UCSD-AML1 (cell line): ENCODE results near the gene ZNF365.
"Not testable (repeated sequence)": the region's sequence is repeated elsewhere in the genome, so short reads cannot be mapped to it uniquely, and the experiment has no call there.

Experiments
- DNase-seq: peaks from one replicate; lab custom pipeline; 2025; ENCODE audit not compliant: unreplicated experiment; lab: John Stamatoyannopoulos, UW

ZNF365 gene

DNA sequence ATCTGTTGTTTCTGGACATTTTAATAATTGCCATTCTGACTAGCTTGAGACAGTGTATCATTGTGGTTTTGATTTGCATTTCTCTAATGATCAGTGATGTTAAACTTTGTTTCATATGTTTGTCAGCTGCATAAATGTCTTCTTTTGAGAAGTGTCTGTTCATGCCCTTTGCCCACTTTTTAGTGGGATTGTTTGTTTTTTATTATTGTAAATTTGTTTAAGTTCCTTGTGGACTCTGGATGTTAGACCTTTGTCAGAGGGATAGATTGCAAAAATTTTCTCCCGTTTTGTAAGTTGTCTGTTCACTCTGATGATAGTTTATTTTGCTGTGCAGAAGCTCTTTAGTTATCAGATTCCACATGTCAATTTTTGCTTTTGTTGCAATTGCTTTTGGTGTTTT, 36.8 kb downstream of the ZNF365 start:
- not testable (repeated sequence) for DNase-seq

DNA sequence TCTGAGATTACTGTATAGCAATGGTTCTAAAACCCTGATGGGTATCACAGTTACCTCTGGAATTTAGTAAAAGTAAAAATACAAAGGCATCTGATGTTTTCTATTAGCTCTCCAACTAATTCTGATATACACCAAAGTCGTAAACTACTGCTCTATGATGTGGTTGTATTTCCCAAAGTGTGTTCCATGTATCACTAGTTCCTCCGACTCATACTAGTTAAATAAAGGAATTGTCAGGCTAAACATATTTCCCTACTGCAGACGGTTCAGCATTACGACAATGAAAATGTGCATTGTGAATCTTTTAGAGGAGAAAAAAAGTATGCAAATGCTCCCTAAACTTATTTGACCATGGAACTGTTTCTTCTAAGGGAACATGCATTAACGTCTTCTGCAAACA, 38.9 kb downstream of the ZNF365 start:
- DNase-seq = no peak

DNA sequence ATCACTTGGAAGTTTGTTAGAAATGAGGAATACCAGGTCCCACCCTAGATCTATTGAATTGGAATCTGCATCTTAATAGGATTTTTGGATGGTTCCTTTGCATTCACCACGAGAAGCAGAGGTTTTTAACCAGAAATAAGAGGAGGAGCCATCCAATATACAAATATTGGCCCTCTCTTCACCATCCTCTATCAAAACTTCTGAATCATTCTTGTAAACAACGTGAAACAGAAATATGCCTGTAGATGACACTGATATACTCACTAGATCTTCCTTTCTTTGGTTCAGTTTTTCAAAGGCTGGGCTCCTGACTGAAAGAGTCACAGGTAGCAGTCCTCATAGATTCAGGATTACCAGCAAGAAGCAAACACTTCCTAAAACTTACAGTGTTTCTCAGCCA, 39.5 kb downstream of the ZNF365 start:
- no peak for DNase-seq

DNA sequence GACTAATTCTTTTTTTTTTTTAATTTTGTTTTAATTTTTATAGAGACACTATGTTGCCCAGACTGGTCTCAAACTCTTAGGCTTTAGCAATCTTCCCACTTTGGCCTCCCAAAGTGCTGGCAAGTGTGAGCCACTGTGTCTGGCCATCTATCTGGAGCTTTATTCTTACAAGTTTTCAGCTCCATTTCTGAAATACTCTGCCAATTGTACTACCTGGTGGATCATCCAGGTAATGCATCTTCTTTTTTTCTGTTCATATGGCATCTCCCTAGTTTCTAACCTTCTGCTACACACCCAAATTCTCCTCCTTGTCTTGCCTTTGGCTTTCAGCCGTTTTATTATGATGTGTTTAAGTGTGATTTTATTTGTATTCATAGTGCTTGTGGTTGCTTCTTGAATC, 40.2 kb downstream of the ZNF365 start:
- DNase-seq = no peak

DNA sequence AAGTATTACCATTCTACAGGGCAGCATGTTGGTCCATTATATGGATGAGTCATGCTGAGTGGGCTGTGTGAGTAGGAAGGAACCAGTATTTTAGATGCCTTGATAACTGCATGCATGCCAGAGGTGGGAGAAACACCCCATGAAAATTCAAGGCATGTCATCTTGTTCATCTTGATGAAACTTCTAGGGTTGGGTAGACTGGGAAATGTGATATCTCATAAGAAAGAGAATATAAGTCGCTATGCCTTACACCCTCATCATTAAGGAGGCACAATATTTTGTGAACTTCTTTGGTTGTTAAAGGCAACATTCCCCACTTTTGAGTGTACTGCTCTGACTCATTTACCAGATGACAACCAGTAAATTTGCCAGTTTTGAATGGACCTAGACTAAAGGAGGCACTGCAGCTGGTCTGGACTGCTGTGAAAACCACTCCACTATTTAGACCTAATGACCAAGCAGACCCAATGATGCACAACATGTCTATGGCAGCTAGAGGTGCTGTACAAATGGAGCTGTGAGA, 48.0 kb downstream of the ZNF365 start:
- DNase-seq = no peak

DNA sequence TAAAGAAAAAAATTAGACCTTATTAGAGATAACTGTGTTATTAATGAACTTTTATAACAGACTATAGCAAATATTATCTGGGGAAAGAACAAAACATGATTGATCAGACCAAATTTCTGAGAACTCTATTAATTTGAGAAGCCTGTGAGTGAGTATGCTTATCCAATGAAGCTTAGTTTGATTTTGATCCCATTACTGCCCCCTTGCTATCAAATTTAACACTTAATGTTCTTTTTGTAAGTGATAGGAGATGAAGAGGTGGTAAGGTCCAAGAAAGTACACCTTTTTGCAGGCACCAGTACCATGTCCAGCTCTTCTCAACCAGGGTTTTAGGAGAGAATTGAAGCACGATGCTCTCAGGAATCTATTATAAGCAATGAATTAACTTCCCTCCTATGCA, 49.9 kb downstream of the ZNF365 start:
- no peak for DNase-seq

DNA sequence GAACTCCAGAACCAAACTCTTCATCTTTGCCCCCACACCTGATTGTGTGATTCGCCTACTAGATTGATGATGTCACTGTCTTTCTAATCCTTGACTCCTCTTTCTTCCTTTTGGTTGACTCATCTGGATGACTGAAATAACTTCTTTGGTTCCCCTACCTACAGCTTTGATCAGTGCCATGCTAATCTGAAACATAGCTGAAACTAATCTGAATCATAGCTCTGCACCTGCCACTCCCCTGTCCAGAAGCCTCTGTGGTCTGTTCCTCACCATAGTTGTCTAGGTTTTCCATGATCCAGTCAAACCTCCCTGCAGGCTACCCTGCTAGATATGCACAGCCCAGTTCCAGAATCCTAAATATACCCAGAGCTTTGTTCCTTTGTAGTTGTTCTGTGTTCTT, 51.9 kb downstream of the ZNF365 start:
- DNase-seq = no peak

DNA sequence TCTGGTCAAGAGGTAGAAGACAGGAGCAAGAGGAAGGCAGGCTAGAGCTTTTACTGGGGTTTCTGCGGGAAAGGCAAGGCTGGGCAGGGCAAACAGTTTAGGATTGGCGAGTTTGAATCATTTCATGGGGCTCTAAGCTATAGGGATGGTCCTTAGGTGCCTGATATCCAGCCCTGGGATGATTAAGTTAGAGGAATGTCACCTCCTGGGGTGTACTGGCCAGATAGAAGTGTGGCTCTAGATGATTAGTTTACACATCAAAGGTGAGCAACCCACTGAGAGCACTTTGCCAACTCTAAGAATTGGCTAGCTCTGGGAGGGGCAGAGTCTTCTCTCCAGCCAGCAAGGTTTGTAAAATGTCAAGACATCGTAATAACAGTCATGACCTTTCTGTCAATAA, 52.4 kb downstream of the ZNF365 start:
- DNase-seq = no peak

DNA sequence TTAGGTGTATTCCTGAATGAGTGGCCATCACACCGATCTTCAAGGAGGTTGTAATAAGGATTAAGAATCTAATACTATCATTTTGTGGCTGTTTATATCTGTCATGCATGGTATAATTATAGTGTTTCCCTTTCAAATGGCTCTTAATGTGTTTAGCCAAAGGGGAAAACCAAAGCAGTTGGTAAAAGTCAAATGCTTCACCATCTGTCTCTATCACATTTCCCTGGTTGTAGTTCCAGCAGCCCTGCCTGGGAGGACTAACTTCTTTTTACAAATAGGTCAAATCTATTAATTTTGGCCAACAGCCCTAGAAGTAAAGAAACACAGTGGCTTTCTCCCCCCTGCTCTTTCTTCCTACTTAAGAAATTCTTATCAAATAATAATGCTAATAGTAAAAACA, 56.7 kb downstream of the ZNF365 start:
- no peak for DNase-seq

DNA sequence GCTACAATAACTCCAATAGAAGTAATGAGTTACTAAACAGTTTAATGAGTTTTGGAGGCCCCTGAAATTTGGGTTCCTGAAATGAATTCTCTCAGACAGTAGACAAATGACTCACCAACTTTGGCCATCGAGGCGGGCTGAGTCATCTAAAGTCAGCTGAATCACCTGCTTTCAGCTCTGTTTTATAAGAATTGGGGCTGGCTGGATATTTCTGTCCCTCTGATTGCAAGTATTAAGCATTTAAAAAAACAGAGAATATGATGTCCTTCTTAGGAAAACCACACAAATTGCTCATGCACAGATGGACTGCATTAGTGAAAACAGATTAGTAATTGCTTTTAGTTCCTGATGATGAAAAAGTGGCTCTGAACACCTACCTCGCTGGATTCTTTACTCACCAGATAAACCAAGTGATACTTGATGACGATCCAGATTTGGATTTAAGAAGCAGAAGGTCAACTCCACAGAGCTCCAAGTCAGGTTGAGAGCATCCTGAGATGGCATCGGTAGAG, 59.1 kb downstream of the ZNF365 start:
- no peak for DNase-seq

DNA sequence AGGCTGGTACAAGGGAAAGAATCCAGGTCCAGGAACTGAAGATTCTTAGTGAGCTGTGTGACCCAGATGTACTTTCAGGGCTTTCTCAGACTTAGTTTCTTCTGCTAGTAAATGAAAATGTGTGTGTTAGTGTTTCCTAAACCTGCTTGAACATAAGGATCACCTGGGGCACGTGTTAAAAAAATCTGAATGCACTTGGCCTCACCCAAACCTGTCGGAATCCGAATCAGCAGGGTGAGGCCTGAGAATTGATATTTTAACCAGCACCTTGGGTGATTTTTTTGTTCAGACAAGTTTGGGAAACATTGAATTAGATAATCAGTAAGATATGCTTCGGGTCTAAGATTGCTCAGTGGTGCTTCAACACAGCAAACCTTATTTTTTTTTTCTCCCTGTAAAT, 59.7 kb downstream of the ZNF365 start:
- DNase-seq = no peak

DNA sequence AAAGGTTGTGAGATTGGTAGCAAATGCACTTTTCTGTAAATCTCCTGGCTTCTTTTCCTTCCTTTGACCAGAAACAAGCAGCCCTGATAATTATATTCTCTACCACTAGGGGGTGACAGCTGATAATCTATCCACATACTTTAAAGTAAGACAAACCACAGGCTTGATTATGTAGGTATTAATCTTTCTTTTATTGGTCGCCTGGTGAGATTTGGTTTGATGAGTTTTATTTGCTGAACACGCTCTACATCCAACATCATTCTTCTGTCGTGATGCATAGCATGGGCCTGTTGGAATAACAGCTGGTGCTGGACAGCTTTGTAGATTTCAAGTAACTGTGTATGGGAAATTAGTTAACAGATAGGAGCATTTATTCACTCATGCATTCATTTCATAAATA, 63.5 kb downstream of the ZNF365 start:
- no peak for DNase-seq

DNA sequence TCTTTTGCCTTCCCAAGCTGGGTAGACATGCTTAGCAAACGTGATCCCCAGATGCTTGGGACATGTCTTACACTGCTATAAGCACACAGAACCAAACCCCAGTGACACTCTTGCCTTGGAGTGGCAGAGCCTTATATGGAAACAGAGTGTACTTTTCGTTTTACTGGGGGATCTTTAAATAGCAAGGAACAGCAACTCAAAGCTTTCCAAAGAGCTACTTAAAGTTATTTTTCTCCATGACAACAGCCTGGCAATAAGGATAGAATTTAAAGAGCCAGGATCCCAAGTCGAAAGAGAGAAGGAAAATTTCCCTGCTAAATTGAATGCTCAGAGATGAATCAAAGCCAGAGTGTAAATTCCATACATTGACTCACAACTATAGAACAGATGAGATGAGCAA, 67.8 kb downstream of the ZNF365 start:
- DNase-seq = no peak

DNA sequence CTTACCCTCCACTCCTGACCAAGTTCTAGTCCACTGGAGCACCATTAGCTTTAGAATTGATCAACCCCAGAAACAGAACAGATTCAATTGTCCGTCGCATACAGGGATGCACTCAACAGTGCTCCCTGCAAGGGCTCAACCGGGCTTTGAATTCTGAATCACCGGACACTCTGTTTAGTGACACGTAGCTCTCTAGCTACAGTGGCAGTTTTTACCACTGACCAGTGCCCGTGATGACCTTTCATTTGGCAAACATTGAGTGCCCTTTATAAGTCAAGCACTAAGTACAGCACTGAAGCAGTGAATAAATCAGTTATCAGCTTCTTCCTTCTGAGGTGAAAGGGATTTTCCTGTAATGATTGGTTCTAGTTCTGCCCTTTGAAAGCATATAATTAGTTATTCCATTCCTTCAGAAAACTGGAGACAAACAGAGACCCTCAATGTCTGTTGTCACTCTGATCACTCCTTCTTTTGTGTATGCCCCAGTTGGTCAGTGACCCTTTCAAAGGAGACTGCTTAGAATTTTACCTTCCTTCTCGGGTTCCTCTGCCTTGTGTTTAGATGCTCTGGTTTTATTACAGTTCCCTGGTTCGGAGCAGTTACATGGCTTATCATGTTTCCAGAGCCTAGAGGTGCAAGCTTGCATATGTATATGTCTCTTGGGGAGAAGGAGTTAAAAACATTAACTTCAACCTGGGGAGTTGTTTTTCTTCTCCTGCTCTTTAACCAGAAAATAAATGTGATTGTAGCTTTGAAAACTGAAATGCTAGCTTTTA, 68.9 kb downstream of the ZNF365 start:
- DNase-seq = no peak

DNA sequence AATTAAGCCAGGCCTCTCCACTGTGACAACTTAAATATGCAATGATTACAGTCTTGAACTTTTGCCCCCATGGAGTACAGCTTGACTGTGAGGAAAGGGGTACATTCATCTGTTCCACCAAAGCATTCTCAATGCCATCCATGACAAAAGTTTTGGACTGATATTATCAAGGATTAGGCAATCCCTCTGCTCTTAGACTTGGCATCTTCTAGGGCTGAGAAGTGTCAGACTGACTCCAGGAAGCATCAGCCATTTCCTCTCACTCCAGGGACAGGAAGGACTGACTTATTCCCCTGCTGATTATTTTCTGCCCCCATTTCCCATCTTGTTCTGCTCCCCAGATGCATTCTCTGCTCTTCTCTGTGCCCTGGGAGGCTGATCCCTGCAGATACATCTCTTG, 69.7 kb downstream of the ZNF365 start:
- no peak for DNase-seq

DNA sequence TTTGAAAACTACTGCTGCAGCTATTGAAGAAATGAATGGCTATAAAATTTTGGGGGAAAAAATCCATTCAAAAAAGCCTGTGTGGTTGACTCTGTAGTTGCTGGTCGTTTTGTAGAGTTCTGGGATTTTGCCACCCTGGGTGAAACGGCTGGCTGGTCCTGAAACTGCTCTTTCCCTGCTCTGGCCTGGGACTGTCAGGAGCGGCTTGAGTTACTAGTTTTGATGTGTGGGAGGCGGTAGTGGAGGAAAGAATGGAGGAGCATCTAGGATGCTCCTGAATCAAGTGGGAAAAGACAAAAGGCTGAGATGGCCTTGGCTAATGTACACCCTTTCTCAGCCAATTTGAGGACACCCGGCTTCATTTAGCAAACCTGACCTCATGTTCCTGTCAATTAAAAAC, 72.5 kb downstream of the ZNF365 start:
- DNase-seq = no peak

DNA sequence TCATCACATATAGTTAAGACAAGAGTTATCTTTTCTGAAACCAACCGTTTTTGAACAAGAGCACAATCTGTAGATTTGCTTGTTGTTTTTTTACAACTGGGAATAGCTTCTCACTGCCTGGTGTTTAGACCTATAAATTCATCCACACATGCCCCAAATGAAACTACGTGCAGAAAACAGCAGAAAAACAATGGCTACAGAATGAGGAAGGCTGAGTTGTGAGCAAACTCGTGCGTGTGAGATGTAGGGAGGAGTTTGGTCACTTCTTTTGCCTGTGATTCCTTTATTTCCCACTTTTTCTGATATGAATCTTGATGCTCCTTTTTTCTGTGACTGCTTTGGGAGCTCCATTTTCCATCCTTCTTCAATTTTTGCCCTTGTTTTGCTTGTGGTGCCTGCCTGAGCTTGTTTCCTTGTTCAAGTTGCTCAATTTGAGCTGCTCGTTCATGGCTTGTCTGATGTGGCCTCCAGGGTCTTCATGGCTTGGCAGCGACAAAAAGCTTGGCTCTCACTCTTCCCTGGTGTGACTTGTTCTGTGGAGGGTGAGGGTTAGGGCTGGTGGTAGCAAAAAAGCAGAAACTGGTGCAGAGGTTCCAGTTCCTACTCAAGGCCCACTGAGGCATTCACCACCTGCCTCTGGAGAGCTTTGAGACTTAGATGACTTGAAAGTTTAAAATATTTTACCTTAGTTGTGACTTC, 76.9 kb downstream of the ZNF365 start:
- DNase-seq = no peak

DNA sequence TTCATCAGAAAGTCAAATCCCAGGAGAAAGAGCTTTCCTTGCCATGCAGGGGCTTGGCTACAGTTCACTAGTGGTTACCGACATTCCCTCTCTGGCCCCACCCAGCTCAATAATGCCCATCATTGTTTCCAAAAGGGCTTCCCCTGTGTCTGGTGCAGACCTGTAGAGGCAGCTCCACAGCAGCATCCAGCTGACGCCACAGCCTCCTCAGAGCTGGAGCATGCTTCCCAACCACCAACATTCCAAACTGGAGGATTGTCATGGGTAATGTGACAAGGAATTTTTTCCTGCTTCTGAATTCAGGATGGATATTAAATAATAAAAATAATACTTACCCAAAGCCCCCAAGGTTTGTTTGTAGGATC, 77.4 kb downstream of the ZNF365 start:
- no peak for DNase-seq
